GM12891 (cell line): ENCODE results near the gene KDM2B.

Experiments
- POLR2A ChIP-seq: IDR thresholded peaks from 2 replicates; pipeline ENCODE4 v1.6.1; 2011; ENCODE audit warnings: low read depth, low read length, control low read depth
- TAF1 ChIP-seq: IDR thresholded peaks from 2 replicates; pipeline ENCODE4 v1.6.1; 2011; ENCODE audit warnings: low read depth, low read length, control low read depth

DNA sequence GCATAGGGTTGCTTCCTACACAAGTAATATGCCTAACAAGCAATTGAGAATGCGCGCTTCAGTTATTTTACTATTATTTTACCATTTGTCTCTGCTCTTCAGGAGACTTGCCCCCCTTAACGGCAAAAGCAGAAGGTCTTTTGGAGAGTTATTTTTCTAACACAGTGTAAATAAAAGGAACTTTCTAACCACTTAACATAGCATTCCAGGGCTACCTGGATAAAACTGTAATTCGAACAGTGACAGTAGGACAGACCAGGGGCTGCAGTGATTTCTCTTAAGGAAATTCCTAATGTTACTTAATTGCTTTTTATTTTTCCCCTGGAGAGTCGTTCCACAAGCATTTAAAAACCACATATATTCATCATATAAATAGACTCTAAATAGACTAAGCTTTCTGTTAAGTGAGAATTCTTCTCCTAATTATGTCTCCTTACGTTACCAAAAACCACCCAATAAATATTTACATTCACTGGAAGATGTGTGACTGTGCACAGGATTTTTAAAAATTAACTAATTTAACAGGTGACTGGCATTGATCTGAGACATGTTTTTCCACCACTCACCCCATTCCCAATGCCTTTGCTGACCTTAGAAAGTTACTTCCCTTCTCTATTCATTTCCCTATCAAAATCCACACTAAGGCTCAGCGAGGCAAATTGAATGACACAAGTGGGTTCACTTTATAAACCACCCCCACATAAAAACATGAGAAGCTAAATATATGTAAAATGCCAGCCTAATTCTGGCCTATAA, 108.5 kb downstream of the KDM2B start:
- TF ChIP-seq TAF1 = no peak
- no peak for TF ChIP-seq POLR2A
